PC-3 (cell line): Measurements from ENCODE around the gene DNAJA3.

Experiments
- EZH2phosphoT487 ChIP-seq: fragments of 300-600 bp; sonication (generic); IDR thresholded peaks from 2 replicates; pipeline ENCODE4 v1.6.1; 2018; ENCODE audit warnings: mild to moderate bottlenecking, antibody characterized with exemption, low read length, borderline replicate concordance
- TF ChIP-seq, protein P1 (sequence below): fragments of 300-600 bp; sonication (generic); conservative IDR thresholded peaks from 2 replicates; pipeline ENCODE4 v1.5.1; 2017; ENCODE audit warnings: antibody characterized with exemption, low read depth, mild to moderate bottlenecking, low read length

DNA sequence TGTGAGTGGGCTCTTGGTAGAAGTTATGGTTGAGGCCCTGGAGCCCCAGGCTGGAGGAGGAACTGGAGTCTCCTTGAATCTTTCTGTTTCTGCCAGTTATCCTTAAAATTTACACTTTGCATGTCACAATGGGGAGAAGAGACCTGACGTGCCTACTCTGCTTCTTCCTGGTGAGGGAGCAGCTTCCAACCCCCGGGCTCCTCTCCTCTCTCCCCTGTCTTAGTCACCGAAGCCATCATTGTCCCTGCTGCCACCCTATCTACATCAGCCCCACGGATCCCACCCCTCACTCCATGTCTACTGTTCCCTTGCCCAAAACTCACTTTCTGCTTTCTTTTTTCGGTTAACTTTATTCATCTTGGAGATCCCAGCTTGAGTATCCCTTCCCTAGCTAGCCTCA, 17.6 kb downstream of the DNAJA3 start:
- TF ChIP-seq, protein P1, sequence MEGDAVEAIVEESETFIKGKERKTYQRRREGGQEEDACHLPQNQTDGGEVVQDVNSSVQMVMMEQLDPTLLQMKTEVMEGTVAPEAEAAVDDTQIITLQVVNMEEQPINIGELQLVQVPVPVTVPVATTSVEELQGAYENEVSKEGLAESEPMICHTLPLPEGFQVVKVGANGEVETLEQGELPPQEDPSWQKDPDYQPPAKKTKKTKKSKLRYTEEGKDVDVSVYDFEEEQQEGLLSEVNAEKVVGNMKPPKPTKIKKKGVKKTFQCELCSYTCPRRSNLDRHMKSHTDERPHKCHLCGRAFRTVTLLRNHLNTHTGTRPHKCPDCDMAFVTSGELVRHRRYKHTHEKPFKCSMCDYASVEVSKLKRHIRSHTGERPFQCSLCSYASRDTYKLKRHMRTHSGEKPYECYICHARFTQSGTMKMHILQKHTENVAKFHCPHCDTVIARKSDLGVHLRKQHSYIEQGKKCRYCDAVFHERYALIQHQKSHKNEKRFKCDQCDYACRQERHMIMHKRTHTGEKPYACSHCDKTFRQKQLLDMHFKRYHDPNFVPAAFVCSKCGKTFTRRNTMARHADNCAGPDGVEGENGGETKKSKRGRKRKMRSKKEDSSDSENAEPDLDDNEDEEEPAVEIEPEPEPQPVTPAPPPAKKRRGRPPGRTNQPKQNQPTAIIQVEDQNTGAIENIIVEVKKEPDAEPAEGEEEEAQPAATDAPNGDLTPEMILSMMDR = no peak
- TF ChIP-seq EZH2phosphoT487 = no peak
